ENCODE measurements around the gene LAMA2. TPM values are rescaled to one million over a fixed set of nuclear protein-coding genes. Genes with fewer than 3 reads are reported as not detected.

LAMA2 gene
- total RNA-seq, 2 donors from 2014 or later = 3.6 to 7.5 TPM

DNA sequence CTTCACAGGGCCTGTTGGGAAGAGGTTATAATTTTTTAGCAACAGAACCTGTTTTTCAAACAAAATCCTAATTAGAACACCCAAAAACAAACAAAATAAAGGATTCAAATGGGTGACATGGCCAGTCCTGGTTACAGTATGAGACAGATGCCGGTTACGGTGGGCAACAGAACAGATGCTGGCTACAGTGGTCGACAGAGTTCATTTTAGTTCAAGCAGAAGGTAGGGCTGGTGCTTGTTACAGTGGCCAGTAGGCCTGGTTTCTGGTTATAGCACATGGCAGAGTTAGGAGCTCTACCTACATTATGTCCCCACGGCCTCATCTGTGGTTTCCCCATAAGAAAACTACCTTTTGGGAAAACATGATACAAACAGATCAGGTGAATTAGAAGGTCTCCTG lies 327.7 kb downstream of the LAMA2 start:
- TF ChIP-seq, protein P1, sequence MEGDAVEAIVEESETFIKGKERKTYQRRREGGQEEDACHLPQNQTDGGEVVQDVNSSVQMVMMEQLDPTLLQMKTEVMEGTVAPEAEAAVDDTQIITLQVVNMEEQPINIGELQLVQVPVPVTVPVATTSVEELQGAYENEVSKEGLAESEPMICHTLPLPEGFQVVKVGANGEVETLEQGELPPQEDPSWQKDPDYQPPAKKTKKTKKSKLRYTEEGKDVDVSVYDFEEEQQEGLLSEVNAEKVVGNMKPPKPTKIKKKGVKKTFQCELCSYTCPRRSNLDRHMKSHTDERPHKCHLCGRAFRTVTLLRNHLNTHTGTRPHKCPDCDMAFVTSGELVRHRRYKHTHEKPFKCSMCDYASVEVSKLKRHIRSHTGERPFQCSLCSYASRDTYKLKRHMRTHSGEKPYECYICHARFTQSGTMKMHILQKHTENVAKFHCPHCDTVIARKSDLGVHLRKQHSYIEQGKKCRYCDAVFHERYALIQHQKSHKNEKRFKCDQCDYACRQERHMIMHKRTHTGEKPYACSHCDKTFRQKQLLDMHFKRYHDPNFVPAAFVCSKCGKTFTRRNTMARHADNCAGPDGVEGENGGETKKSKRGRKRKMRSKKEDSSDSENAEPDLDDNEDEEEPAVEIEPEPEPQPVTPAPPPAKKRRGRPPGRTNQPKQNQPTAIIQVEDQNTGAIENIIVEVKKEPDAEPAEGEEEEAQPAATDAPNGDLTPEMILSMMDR (IDR thresholded peaks at IDR 0.05) = no peak
- Histone ChIP-seq H3K27ac (no peak overlapping the region), H3K36me3 (no peaks in the 10 kb centered on the region), H3K4me3 (no peak overlapping the region), H3K9me3 (no peaks in the 10 kb centered on the region), H3K4me1 (no peaks in the 10 kb centered on the region), H3K9ac (ENCODE audit: low read depth in 2 of 2, low read length in 2 of 2) (no peak overlapping the region), H3K27me3 (no peaks in the 10 kb centered on the region)
- intact Hi-C loops (cut with DNase I) = no loop called here
- no peak for DNase-seq

DNA sequence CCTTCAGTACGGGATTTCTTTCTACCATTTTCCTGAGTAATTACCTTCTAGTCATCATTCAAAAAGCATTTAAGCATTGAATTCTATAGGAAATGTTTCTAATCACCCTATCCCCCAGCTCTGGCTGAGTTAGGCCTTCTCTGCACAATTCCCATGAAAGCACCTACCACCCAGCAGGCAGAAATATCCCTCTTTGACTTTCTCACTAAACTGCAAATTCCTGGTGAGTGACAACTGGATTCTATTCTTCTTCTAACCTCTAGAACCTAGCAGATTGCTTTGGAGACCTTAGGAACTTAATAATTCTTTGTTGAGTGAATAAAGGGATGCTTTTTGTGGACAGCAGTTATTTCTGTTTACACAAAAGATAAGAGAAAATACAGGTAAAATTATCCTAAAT lies 328.7 kb downstream of the LAMA2 start:
- DNase-seq = no peak
- H3K27ac ChIP-seq = no peak overlapping the region
- H3K4me3 ChIP-seq = no peak overlapping the region
- intact Hi-C loops (cut with DNase I) = no loop called here
- no peaks in the 10 kb centered on the region for H3K27me3 ChIP-seq
- H3K9me3 ChIP-seq = no peaks in the 10 kb centered on the region
- H3K9ac ChIP-seq (ENCODE audit: low read depth in 2 of 2, low read length in 2 of 2) = no peak overlapping the region
- H3K4me1 ChIP-seq = no peaks in the 10 kb centered on the region
- no peaks in the 10 kb centered on the region for H3K36me3 ChIP-seq
- TF ChIP-seq, protein P1 (IDR thresholded peaks at IDR 0.05) = no peak

DNA sequence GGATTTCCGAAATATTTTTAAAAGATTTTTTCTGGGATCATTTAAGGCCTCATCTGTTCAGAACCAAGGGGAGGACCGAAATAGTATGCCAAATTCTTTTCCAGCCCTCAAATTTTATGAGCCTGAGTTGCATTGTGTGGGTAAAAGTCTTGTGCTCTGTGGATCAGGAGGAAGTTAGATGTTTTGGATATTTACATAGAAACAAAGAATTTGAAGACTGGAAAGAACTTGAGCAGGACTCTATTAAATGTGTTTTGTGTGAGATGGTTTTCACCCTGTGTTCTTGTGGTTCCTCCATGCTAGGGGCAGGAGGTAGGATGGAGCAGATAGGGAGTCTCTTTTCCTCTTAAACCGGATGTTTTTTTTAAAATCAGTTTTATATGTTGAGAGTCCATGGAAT lies 329.1 kb downstream of the LAMA2 start:
- Histone ChIP-seq H3K36me3 (no peaks in the 10 kb centered on the region), H3K27ac (no peak overlapping the region), H3K27me3 (no peaks in the 10 kb centered on the region), H3K9me3 (no peaks in the 10 kb centered on the region), H3K9ac (ENCODE audit: low read depth in 2 of 2, low read length in 2 of 2) (no peak overlapping the region), H3K4me3 (no peak overlapping the region), H3K4me1 (no peaks in the 10 kb centered on the region)
- no peak for DNase-seq
- intact Hi-C loops (cut with DNase I) = no loop called here
- TF ChIP-seq, protein P1 (IDR thresholded peaks at IDR 0.05) = no peak

DNA sequence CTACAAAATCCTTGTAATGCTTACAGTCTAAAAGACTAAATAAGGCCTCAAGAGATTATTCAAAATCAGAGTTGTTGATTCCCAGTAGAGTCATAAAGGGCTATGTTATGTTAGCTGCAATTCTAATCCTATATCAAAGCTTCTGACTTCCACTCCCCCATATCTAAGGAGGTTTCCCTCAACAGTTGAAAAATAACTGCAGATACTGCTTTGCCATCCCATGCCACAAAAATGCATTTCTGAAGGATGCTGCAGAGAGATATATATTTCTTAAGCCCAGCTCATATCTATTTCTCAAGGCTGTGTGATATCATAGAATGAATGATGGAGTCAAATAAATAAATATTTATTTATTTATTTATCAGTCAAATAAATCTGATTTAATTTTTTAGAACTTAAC lies 332.3 kb downstream of the LAMA2 start:
- Histone ChIP-seq H3K27ac (no peak overlapping the region), H3K9ac (ENCODE audit: low read depth in 2 of 2, low read length in 2 of 2) (no peak overlapping the region), H3K4me1 (no peaks in the 10 kb centered on the region), H3K36me3 (no peaks in the 10 kb centered on the region), H3K27me3 (no peaks in the 10 kb centered on the region), H3K9me3 (no peaks in the 10 kb centered on the region), H3K4me3 (no peak overlapping the region)
- intact Hi-C loops (cut with DNase I) = no loop called here
- TF ChIP-seq, protein P1 (IDR thresholded peaks at IDR 0.05) = no peak
- DNase-seq = no peak

DNA sequence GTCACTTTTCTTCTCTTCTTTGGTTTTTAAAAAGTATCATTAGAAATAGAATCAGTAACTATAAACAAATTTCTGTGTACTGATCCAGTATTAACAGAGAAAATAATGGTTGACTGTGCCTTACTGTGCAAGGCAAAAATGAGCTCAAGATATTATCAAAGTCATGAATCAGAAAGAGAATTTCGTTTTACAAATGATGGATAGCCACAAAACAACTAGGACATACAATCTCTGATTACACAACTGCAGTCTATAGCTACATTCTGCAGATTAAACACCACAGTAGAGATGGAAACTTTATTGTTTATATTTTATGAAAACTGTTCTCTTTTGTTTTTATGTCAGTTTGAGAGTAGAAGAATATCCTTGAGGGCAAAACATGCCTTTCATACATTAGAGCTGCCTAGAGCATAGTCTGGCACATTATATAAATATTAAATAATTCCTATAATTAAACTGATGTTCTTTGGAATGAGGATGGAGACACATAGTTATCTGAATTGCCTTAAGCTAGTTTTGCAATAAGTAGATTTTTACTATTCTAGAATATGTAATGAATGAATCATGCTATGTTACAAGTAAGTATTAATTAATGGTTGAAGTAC lies 333.1 kb downstream of the LAMA2 start:
- Histone ChIP-seq H3K27me3 (no peaks in the 10 kb centered on the region), H3K4me3 (no peak overlapping the region), H3K9me3 (no peaks in the 10 kb centered on the region), H3K9ac (ENCODE audit: low read depth in 2 of 2, low read length in 2 of 2) (no peak overlapping the region), H3K4me1 (no peaks in the 10 kb centered on the region), H3K36me3 (no peaks in the 10 kb centered on the region), H3K27ac (no peak overlapping the region)
- no peak for DNase-seq
- intact Hi-C loops (cut with DNase I) = no loop called here
- TF ChIP-seq, protein P1 (IDR thresholded peaks at IDR 0.05) = no peak

All from colonic mucosa (tissue), 4 donors.